ENCODE data around the gene LRPAP1. TPM values are rescaled to one million over a fixed set of nuclear protein-coding genes. Genes with fewer than 3 reads are reported as not detected.

Gene LRPAP1
- total RNA-seq, 4 donors from 2014 or later = 112 to 153 (median 123) TPM

- DNase-seq (ENCODE audit: low spot score in 2 of 2) = peak in 1 of 2 donors; percentile 71
- H3K4me3 ChIP-seq (ENCODE audit: low read depth, poor library complexity, severe bottlenecking) = no peak overlapping the region
- 90 to 96% methylated on average over 16 of the region's 16 CpGs for WGBS, 2 donors
- TF ChIP-seq, protein P1, sequence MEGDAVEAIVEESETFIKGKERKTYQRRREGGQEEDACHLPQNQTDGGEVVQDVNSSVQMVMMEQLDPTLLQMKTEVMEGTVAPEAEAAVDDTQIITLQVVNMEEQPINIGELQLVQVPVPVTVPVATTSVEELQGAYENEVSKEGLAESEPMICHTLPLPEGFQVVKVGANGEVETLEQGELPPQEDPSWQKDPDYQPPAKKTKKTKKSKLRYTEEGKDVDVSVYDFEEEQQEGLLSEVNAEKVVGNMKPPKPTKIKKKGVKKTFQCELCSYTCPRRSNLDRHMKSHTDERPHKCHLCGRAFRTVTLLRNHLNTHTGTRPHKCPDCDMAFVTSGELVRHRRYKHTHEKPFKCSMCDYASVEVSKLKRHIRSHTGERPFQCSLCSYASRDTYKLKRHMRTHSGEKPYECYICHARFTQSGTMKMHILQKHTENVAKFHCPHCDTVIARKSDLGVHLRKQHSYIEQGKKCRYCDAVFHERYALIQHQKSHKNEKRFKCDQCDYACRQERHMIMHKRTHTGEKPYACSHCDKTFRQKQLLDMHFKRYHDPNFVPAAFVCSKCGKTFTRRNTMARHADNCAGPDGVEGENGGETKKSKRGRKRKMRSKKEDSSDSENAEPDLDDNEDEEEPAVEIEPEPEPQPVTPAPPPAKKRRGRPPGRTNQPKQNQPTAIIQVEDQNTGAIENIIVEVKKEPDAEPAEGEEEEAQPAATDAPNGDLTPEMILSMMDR (IDR thresholded peaks at IDR 0.05) = no peak
- TF ChIP-seq POLR2A (IDR thresholded peaks at IDR 0.05) = no peak
- intact Hi-C loops (cut with DNase I; ENCODE audit: low total_unique reads) = no loop called here
Observed at GRCh38 chr4:3521621-3522325, 10.4 kb downstream of the LRPAP1 start.

DNA sequence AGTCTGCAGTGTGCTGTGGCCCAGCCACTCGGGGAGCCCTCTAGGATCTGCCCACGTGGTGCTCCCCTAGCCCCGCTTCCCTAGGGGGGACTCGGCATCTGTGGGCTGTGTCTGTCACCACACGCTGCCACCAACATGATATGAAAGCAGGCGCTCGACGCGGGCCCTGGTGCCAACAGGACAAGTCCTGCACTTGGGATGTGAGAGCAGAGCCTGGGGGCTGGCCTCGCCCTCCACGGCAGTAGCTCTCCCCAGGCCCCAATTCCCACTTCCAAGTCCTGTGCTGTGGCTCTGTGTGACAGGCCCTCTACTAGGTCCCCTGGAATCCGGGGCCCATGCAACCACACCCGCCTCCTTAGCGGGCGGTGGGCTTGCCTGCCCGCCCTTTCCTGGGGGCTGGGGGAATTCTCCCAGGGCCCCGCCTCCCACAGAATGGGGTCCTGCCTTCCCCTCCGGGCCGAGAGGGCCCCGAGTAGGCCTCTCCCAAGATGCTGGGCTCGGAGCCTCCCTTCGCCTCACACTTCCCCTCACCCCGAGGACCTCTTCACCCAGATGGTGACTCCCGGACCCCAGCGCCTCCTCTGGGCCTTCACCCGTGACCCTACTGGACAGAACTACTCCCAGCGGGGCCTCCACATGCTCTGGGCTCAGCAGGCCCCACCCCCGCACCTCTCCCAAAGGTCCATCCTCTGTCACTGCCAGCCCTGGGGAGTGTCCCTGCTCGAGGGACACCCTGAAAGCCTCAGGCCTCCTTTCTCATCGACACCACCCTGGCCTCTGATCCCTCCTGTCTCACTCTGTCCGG, 11.2 kb downstream of the LRPAP1 start:
- DNase-seq (ENCODE audit: low spot score in 2 of 2) = peak in 1 of 2 donors; percentile 70
- TF ChIP-seq, protein P1 (IDR thresholded peaks at IDR 0.05) = no peak
- TF ChIP-seq POLR2A (IDR thresholded peaks at IDR 0.05) = no peak
- intact Hi-C loops (cut with DNase I; ENCODE audit: low total_unique reads) = no loop called here
- WGBS, 2 donors = 87 to 94% methylated on average over 30 to 31 of the region's 31 CpGs
- no peak overlapping the region for H3K4me3 ChIP-seq (ENCODE audit: low read depth, poor library complexity, severe bottlenecking)

- WGBS, 2 donors = 91 to 94% methylated on average over 11 of the region's 11 CpGs
- no peak for DNase-seq (ENCODE audit: low spot score in 2 of 2)
- intact Hi-C loops (cut with DNase I; ENCODE audit: low total_unique reads) = no loop called here
- H3K4me3 ChIP-seq (ENCODE audit: low read depth, poor library complexity, severe bottlenecking) = no peak overlapping the region
- TF ChIP-seq, protein P1 (IDR thresholded peaks at IDR 0.05) = no peak
- TF ChIP-seq POLR2A (IDR thresholded peaks at IDR 0.05) = no peak
Observed at GRCh38 chr4:3520276-3520675, 11.9 kb downstream of the LRPAP1 start.

DNA sequence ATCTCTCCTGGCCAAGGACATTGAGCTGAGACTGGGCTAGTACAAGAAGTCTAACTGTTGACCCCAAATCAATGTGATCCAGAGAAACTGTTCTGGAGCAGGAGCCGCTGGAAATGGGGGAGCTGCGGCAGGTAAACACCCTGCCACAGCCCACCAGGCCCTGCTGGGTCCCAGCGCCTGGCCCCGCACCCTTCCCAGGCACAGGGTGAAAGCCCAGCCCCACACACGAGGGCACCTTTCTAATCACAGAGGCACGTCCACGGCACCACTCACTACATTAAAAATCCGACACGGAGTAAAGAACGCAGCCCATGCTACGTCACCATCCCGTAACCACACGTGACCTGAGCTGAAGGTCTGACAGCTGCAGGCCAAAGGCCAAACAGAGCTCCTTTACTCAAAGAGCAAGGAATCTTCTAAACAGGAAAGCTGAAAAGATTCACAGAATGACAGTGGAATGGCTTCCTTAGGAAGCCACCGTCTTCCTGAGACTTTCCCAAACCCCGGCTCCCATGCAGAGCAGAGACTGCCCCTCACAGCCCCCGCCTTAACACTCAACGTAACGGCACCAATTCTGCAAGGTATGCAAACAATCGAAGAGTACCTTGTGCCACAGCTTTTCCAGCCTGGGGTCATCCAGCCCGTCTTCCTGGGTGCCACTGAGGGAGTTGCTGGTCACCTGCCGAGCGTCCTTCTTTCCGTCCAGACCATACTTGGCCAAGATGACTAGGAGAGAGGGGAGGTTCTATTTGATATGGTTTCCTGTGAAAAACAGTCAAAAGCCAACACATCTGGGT, 12.6 kb downstream of the LRPAP1 start:
- intact Hi-C loops (cut with DNase I; ENCODE audit: low total_unique reads) = no loop called here
- 94% methylated on average over 23 of the region's 23 CpGs for WGBS, 2 donors
- DNase-seq (ENCODE audit: low spot score in 2 of 2) = peak in 1 of 2 donors; percentile 58
- H3K4me3 ChIP-seq (ENCODE audit: low read depth, poor library complexity, severe bottlenecking) = no peak overlapping the region
- TF ChIP-seq, protein P1 (IDR thresholded peaks at IDR 0.05) = no peak
- no peak for TF ChIP-seq POLR2A (IDR thresholded peaks at IDR 0.05)

DNA sequence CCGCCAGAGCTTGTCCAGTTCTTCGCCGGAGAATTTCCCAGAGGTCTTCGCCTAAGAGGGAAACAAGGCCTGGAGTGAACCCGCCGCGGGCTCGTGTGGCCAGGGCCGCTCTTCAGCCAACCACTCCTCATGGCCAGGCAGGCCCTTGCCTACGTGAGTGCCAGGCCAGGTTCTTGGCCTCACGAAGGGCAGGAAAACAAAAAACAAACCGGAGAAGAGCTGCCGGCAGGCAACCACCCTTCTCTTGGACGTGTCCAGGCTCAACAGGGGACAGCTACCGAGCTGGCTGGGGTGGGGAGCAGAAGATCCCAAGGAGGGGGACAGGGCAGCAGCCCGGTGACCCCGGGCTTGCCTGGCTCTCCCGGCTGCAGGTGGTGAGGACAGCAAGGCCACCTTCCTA, 13.3 kb downstream of the LRPAP1 start:
- no peak overlapping the region for H3K4me3 ChIP-seq (ENCODE audit: low read depth, poor library complexity, severe bottlenecking)
- 90 to 92% methylated on average over 18 of the region's 18 CpGs for WGBS, 2 donors
- TF ChIP-seq POLR2A (IDR thresholded peaks at IDR 0.05) = no peak
- TF ChIP-seq, protein P1 (IDR thresholded peaks at IDR 0.05) = no peak
- DNase-seq (ENCODE audit: low spot score in 2 of 2) = peak in 1 of 2 donors; percentile 72
- intact Hi-C loops (cut with DNase I; ENCODE audit: low total_unique reads) = no loop called here
